T-helper 22 cell (primary cell): ENCODE results near the gene SP1.
A peak's percentile ranks its signal among the peaks of the same experiment; 100 is the strongest.
"Not testable (repeated sequence)": the region's sequence is repeated elsewhere in the genome, so short reads cannot be mapped to it uniquely, and the experiment has no call there.

Source experiments
- DNase-seq: peaks from one replicate; pipeline ENCODE4 v3.0.0-alpha.2; 2020; ENCODE audit warnings: low read depth

Gene SP1

DNA sequence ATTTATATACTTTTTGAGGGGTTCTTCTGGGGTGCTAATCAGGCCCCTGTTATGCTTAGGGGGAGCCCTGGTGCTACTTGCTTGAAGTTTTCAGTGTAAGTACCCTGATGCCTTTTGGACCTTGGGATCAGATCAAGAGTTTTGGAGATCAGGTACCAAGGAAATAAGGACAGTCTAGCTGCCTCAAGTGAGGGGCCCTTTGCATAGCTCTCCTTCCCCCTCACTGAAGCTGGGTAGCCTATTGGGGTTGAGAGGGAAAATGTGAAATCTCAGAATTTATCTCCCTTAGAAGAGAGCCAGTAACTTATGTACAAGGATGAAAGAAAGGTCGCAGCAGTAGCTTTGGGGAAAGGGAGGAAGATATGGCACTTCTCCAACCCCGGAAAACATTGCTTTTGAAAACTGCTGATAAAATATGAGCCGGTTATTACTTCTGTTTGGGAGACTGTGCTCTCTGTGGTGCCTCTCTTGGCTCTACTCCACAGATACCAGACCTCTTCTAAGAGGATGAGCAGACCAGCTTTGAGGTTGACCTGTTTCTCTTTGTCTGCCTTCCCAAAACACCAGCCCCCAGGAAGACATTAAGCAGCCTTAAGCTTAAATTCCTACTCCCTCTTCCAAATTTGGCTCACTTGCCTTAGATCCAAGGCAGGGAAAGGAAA lies 34.9 kb downstream of the SP1 start:
- no peak for DNase-seq

DNA sequence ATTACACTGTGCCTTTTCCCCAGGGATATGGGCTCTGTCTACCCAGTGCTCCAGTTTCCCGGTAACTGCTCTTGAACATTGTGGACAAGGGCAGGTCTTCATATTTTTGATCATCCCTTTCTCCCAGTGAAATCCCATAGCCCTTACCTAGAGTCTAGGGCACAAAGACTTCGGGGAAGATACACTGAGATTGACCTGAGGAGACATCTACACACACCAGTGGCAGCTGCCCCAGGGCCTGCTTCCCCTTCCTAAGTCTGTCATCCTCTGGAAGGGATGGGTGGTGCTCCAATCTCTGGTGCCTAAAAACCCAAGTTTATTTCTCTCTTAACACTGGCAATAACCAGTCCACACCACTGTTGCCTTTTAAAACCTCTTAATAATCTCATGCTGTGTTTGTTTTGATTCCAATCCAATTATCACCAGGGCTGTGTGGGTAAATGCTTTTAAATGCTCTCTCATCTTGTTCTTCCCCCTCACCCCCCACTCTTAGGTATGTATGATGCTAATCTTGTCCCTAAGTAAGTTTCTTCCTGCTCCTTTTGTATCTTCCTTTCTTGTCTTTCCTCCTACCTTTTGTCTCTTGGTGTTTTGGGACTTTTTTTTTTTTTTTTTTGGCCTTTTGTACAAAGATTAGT lies 35.9 kb downstream of the SP1 start:
- DNase-seq, result not testable (repeated sequence)

DNA sequence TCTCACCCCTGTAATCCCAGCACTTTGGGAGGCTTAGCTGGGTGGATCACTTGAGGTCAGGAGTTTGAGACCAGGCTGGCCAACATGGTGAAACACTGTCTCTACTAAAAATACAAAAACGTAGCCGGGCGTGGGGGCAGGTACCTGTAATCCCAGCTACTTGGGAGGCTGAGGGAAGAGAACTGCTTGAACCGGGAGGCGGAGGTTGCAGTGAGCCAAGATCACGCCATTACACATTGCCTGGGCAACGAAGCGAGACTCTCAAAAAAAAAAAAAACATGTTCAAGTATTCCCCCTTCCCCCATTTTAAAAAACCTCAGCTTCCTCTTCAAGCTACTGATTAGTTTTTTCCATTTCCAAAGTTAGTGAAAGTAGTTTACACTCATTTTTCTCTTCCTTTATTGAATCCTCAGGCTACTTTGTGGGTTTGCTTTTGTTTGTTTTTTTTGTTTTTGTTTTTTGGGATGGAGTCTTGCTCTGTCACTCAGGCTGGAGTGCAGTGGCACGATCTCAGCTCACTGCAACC lies 37.4 kb downstream of the SP1 start:
- DNase-seq, result not testable (repeated sequence)

DNA sequence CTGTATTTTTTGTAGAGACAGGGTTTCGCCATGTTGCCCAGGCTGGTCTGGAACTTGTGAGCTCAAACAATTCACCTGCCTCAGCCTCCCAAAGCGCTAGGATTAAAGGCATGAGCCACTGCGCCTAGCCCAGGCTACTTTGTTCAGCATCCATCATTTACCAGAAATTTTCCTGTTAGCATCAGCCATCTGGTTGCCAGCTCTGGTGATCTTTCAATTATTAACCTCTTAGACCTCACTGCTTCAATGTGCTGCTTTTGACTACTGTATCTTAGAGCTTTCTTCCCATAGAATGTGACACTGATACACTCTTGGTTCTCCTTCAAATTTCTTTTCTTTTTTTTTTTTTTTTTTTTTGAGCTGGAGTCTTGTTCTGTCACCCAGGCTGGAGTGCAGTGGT lies 38.2 kb downstream of the SP1 start:
- DNase-seq, result no peak

DNA sequence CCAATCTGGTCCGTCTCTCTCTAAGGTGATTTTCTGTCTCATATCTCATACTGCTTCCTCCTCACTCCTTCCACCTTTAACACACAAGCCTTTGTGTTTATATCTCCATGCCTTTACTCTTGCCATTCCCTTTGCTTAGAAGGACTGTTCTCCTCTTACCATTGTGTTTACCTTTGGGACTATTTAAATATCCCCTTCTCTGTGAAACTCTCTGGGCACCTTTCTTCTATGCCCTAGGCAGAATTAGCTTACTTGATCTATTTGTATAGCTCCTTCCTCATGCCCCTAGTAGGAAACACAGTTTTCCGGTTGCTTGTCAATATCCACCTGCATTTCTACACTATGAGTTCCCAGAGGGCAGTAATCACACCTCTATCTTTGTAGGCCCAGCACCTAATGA lies 39.8 kb downstream of the SP1 start:
- DNase-seq, result no peak

DNA sequence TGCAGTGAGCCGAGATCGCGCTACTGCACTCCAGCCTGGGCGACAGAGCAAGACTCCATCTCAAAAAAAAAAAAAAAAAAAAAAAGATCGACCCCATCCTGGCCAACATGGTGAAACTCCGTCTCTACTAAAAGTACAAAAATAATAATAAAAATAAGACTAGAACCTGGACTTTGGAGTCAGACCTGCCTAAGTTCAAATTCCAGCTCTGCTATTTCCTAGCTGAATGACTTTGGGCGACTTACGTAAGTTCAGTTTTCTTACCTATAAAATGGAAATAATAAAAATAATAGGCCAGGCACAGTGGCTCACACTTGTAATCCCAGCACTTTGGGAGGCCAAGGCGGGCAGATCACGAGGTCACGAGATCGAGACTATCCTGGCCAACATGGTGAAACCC lies 42.3 kb downstream of the SP1 start:
- not testable (repeated sequence) for DNase-seq

DNA sequence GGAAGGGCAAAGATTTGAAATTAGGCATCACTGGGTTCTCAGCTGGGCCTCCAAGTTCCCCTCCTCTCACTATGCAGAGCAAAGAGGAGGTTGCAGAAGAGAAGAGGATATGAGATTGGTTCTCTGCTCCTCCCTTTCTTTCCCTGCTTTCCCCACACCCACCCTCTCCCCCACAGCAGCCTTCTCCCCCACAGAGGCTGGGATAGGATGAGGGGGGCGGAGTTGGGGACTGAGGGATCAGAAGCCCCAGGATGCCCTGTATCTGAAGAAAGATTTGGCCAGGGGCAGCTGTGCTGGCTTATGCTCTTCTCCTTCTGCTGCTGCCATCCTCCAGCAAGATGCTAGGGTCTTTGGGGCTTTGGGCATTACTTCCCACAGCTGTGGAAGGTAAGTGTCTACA lies 43.6 kb downstream of the SP1 start, which contains the start of gene AMHR2:
TSS of gene AMHR2 (plus strand) at position 259 of the 400 bp plus-strand sequence. CDS start at position 339, 80 bp downstream.
- DNase-seq, result no peak

DNA sequence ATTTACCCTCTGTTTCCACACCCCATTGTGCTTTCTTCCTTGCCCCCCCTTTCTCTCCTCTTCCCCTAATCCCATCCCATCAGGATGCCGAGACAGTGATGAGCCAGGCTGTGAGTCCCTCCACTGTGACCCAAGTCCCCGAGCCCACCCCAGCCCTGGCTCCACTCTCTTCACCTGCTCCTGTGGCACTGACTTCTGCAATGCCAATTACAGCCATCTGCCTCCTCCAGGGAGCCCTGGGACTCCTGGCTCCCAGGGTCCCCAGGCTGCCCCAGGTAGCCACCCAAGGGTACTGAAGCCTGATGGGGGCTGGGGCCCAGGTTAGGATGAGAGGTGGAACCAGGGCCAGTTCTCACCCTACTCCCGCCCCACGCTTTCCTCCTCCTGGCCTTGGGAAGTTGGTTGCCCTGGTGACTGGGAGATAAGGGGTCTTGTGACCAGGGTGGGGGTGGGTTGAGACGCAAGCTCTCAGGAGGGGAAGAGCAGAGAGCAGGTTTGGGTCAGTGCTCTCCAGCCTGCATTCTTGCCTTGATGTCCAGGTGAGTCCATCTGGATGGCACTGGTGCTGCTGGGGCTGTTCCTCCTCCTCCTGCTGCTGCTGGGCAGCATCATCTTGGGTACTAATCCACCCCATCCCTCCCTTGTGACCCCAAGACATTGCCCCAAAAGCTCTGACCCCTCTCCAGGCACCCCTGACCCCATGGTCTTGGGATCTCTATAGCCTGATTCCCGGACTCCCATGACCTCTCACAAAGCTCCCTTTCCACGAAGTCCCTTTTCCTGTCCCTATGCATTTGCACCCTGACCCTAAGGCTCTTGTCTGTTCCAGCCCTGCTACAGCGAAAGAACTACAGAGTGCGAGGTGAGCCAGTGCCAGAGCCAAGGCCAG lies 44.9 kb downstream of the SP1 start:
- DNase-seq, result no peak

DNA sequence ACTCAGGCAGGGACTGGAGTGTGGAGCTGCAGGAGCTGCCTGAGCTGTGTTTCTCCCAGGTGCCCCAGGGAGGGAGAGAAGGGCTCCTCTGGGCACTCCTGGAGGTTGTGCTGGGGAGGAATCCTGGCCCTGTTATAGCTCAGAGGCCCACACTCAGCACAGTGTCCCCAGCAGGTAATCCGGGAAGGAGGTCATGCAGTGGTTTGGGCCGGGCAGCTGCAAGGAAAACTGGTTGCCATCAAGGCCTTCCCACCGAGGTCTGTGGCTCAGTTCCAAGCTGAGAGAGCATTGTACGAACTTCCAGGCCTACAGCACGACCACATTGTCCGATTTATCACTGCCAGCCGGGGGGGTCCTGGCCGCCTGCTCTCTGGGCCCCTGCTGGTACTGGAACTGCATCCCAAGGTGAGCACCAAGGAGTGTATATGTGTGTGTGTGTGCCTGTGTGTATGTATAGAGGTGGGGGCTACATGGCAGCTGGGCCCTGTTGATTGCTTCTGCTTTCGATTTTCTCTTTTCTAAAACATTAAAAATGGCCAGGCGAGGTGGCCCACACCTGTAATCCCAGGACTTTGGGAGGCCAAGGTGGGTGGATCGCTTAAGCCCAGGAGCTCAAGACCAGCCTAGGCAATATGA lies 45.7 kb downstream of the SP1 start:
- no peak for DNase-seq

DNA sequence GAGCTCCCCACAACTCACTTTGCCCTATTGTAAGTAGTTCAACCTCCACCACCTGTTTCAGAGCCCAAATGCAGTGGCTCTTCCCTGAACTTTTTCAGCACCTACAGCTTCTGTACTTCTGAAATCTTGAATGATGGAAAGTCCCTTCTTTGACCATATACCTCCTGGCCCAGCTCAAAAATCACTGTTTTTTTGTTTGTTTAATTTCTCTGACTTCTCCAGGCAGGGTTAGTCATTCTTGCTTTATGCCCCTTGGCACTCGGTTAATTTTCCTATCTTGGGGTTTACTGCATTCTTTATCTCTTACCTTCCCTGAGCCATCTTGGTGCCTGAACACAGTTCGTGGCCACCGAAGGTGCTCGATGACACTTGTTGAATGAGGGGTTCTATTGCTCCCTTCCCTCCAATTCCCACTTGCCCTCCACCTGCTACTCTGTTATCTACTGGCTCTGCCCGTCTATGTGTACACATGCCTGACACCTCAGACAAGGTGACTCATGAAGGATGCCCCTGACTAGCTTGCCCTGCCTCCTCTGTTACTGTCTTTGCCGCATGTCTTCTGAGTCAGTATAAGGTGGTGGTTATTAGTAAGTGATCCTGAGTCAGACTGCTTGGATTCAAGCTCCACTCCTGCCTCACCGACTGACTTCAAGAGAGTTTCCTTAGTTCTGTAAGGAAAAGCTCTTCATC lies 48.1 kb downstream of the SP1 start:
- DNase-seq, result no peak

DNA sequence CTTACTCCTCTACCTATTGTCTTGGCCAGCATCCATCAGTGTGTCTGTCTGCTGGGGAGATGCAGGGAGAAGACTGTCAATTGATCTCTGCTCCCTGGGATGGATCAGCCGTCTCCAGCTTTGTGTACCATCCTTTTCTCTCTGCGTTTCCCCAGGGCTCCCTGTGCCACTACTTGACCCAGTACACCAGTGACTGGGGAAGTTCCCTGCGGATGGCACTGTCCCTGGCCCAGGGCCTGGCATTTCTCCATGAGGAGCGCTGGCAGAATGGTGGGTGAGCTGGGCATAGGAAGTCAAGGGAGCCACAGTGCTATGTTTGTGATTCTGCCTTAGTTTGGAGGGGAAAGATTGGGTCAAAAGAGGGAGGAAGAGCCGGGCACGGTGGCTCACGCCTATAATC lies 48.8 kb downstream of the SP1 start:
- no peak for DNase-seq

DNA sequence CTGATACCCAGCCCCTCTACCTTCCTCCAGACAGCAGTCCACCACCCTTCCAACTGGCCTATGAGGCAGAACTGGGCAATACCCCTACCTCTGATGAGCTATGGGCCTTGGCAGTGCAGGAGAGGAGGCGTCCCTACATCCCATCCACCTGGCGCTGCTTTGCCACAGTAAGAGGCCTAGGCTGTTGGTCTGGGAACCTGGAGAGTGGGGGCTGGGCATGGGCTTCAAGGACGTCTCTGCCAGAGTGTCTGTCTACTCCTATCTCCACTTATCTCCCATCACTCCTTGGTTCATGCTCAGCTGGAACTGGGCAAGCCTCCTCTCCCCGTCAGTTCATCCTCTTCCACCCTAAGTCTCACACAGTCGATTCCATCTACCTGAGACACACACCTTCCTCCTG lies 50.1 kb downstream of the SP1 start:
- no peak for DNase-seq

DNA sequence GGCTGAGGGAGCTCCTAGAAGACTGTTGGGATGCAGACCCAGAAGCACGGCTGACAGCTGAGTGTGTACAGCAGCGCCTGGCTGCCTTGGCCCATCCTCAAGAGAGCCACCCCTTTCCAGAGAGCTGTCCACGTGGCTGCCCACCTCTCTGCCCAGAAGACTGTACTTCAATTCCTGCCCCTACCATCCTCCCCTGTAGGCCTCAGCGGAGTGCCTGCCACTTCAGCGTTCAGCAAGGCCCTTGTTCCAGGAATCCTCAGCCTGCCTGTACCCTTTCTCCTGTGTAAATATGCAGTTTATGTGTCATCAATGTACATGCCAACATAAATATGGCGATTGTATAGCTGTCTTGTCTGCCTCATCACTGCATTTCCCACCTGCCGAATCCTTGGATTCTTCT lies 51.2 kb downstream of the SP1 start:
- no peak for DNase-seq

DNA sequence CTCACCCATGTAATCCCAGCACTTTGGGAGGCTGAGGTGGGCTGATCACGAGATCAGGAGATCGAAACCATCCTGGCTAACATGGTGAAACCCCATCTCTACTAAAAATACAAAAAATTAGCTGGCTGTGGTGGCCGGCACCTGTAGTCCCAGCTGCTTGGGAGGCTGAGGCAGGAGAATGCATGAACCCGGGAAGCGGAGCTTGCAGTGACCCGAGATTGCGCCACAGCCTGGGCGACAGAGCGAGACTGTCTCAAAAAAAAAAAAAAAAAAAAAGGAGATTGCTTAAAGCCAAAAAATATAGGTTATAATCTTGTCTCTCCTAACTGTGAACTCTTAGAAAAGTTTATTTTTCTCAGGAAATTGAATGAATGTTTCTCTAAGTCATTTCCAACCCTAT lies 55.4 kb downstream of the SP1 start:
- DNase-seq, result not testable (repeated sequence)

DNA sequence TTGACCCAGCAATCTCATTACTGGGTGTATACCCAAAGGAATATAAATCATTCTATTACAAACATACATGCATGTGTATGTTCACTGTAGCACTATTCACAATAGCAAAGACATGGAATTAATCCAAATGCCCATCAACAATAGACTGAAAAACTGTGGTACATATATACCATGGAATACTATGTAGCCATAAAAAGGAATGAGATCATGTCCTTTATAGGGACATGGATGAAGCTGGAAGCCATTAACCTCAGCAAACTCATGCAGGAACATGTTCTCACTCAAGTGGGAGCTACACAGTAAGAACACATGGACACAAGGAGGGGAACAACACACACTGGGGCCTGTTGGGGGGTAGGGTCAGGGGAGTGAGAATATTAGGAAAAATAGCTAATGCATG lies 59.6 kb downstream of the SP1 start:
- DNase-seq, result not testable (repeated sequence)

DNA sequence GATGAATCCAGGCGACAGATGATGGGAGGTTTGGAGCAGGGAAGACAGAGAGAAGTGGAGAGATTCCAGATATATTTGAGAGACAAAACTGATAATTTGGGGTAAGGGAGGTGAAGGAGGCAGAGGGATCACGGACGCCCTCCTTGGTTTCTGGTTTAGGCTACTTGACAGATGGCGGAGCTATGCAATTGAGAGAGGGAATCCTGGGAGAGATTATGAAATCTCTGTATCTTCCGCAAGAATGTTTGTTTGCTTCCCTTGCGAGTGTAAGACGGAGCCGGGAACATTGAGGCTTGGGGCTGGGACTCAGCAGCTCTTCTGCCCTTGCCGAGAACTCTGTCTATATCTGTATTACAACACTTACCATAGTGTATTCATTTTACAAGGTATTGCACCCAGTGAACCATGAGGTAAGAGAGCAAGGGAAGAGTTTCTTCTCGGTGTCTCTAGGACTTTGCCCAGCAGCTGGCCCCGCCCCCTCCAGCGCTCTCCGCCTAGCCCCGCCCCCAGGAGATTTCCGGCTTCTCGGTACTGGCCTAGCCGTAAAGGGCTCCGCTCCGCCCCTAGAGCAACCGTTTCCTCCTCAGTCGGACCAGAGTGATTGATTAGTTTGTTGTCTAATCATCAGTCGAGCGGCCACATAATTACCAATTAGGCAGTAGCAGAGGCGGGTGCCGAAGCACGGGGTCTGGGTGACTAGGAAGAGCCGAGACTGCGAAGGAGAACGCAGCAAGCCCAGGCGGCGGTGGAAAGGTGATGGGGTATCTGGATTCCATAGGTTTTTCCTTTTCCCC lies 61.3 kb downstream of the SP1 start, which contains the start of gene PRR13:
TSS of gene PRR13 (plus strand) at position 695 of the 794 bp plus-strand sequence. CDS start 981 bp downstream, outside the sequence.
- peak; percentile 98 for DNase-seq

DNA sequence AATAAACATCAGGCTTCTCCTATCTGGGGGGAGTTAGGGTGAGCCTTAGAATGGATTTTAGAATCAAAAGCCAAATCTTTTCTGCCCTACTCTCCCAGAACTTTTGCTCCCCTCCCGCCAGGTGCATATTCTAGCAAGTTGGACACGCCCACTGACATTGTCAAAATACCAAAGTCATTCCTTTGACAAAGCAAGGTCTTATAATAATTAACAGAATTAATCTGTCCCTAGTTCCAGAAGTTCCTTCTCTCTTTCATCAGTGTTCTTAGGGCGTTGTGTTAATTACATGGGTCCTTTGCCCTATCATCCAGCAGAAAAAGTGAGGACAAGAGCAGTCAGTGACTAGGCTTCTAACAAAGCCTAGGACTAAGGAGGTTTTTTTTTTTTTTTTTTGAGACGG lies 64.0 kb downstream of the SP1 start:
- DNase-seq, result no peak

DNA sequence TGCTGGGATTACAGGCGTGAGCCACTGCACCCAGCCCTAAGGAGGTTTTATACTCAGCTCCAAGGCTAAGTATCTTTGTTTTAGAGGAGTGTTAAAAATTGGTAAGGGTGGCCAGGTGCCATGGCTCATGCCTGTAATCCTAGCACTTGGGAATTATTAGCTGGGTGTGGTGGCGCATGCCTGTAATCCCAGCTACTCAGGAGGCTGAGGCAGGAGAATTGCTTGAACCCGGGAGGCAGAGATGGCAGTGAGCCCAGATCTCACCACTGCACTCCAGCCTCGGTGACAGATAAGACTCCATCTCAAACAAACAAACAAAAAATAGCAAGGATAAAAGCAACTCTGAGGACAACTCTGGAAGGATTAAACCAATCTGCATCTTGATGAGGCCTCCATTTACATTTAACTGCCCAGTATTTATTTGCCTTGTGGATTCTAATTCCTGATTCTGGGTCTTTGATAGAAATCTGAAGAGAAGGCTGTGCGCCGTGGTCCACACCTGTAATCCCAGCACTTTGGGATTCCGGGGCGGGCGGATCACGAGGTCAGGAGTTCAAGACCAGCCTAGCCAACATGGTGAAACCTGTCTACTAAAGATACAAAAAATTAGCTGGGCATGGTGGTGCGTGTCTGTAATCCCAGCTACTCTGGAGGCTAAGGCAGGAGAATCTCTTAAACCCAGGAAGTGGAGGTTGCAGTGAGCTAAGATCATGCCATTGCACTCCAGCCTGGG lies 64.8 kb downstream of the SP1 start:
- not testable (repeated sequence) for DNase-seq

DNA sequence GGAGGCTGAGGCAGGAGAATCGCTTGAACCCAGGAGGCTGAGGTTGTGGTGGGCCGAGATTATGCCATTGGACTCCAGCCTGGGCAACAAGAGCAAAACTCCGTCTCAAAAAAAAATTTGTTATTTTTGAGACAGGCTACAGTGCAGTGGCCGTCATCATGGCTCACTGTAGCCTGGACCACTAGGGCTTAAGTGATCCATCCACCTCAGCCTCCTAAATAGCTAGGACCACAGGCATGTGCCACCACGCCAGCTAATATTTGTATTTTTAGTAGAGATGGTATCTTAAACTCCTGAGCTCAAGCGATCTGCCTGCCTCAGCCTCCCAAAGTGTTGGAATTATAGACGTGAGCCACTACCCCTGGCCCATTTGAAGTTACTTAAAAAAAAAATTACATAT lies 71.0 kb downstream of the SP1 start:
- no peak for DNase-seq

DNA sequence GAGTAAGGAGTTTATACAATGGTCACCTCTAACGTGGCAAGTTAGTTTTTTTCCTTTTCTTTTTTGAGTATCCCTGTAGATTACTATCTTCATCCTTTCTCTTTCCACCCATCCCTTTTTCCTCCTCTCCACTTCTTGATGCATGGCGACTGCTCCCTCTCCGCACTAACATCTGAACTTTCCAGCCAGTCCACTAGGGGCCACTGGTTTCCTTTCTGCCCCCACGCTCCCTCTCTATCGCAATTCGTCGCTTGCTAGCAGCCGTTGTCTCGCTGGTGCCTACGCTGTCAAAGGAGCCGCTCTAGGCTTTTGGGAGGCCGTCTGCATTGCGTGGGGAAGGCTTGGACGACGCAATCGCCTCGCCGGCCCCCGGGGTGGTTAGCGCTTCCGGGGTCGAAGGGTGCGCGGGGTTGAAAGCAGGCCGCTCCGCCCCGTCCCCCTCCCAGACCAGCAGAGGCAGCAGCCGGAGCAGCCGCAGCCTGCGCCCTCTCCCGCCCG lies 71.7 kb downstream of the SP1 start, which contains the start of gene PCBP2:
TSS of gene PCBP2 (plus strand) at position 442 of the 498 bp plus-strand sequence. CDS start 2,699 bp downstream, outside the sequence.
- DNase-seq, result peak; percentile 98
